Neural cell (in vitro differentiated cells): ENCODE results near the gene GPC1. TPM values are rescaled to one million over a fixed set of nuclear protein-coding genes. Genes with fewer than 3 reads are reported as not detected.

ENCODE experiments used
- H2AFZ ChIP-seq: fragments of 200-600, 300-800 bp; sonication (generic), shearing (Covaris generic); 2 replicates; pipeline ENCODE4 v1.6.0; 2014; ENCODE audit warnings: low read depth, mild to moderate bottlenecking, antibody characterized with exemption, low read length, moderate library complexity
- H3F3A ChIP-seq: fragments of 200-600 bp; shearing (Covaris generic); 2 replicates; pipeline ENCODE4 v1.6.1; 2016; ENCODE audit warnings: mild to moderate bottlenecking, moderate library complexity, mixed read lengths, antibody characterized with exemption, low read length; ENCODE audit not compliant: insufficient read depth, poor library complexity, severe bottlenecking
- H3K27ac ChIP-seq: fragments of 200-600, 300-800 bp; sonication (generic), shearing (Covaris generic); 2 replicates; pipeline ENCODE4 v1.5.1; 2014; ENCODE audit warnings: mild to moderate bottlenecking, low read length, moderate library complexity
- H3K27me3 ChIP-seq: fragments of 300-800, 200-600 bp; sonication (generic), shearing (Covaris generic); 2 replicates; pipeline ENCODE4 v1.6.0; 2014; ENCODE audit warnings: mild to moderate bottlenecking, low read depth, low read length, moderate library complexity; ENCODE audit not compliant: insufficient read depth
- H3K36me3 ChIP-seq: fragments of 300-800, 200-600 bp; sonication (generic), shearing (Covaris generic); 2 replicates; pipeline ENCODE4 v1.5.1; 2014; ENCODE audit warnings: mild to moderate bottlenecking, antibody characterized with exemption, low read length, moderate library complexity; ENCODE audit not compliant: insufficient read depth
- H3K4me2 ChIP-seq: fragments of 300-800, 200-600 bp; sonication (generic), shearing (Covaris generic); 2 replicates; pipeline ENCODE4 v1.6.0; 2014; ENCODE audit warnings: mild to moderate bottlenecking, low read length
- H3K4me3 ChIP-seq: fragments of 300-800, 200-600 bp; sonication (generic), shearing (Covaris generic); 2 replicates; pipeline ENCODE4 v1.5.1; 2014; ENCODE audit warnings: mild to moderate bottlenecking, low read length, moderate library complexity
- H3K79me2 ChIP-seq: fragments of 200-600 bp; shearing (Covaris generic); replicated peaks from 2 replicates; pipeline ENCODE4 v1.6.0; 2014; ENCODE audit warnings: mild to moderate bottlenecking, low read length, moderate library complexity; ENCODE audit not compliant: insufficient read depth
- H3K9ac ChIP-seq: fragments of 300-800, 200-600 bp; sonication (generic), shearing (Covaris generic); 2 replicates; pipeline ENCODE4 v1.6.1; 2016; ENCODE audit warnings: mild to moderate bottlenecking, low read length, mixed read lengths
- H3K9me2 ChIP-seq: fragments of 200-600 bp; shearing (Covaris generic); 2 replicates; pipeline ENCODE4 v1.6.1; 2016; ENCODE audit warnings: mild to moderate bottlenecking, low read length, mixed read lengths; ENCODE audit not compliant: insufficient read depth
- H3K9me3 ChIP-seq: fragments of 200-600, 300-800 bp; sonication (generic), shearing (Covaris generic); 2 replicates; pipeline ENCODE4 v1.6.1; 2016; ENCODE audit warnings: mild to moderate bottlenecking, mixed run types, low read length, moderate library complexity, mixed read lengths
- H4K20me1 ChIP-seq: fragments of 200-600 bp; shearing (Covaris generic); 2 replicates; pipeline ENCODE4 v1.6.1; 2016; ENCODE audit warnings: mild to moderate bottlenecking, mixed run types; ENCODE audit not compliant: insufficient read depth
- CTCF ChIP-seq: fragments of 450-650 bp; IDR thresholded peaks from 2 replicates; pipeline ENCODE4 v1.5.1; 2014; ENCODE audit warnings: antibody characterized with exemption, mild to moderate bottlenecking, moderate library complexity; ENCODE audit not compliant: poor library complexity, severe bottlenecking
- EP300 ChIP-seq: fragments of 450-650 bp; conservative IDR thresholded peaks from 2 replicates; pipeline ENCODE4 v1.6.1; 2014; ENCODE audit warnings: antibody characterized with exemption, mild to moderate bottlenecking, moderate library complexity; ENCODE audit not compliant: poor library complexity, severe bottlenecking
- EZH2 ChIP-seq: fragments of 200-600, 300-800 bp; shearing (Covaris generic), sonication (generic); IDR thresholded peaks from 2 replicates; pipeline ENCODE4 v1.6.1; 2014; ENCODE audit warnings: antibody characterized with exemption, low read length, borderline replicate concordance, mild to moderate bottlenecking; ENCODE audit not compliant: insufficient read depth, poor library complexity, severe bottlenecking
- MXI1 ChIP-seq: fragments of 450-650 bp; conservative IDR thresholded peaks from 2 replicates; pipeline ENCODE4 v1.6.1; 2014; ENCODE audit warnings: antibody characterized with exemption, mild to moderate bottlenecking; ENCODE audit not compliant: poor library complexity, severe bottlenecking
- POLR2AphosphoS5 ChIP-seq: IDR thresholded peaks from 2 replicates; pipeline ENCODE4 v1.6.1; 2012
- RAD21 ChIP-seq: fragments of 450-650 bp; conservative IDR thresholded peaks from 2 replicates; pipeline ENCODE4 v1.6.1; 2014; ENCODE audit warnings: antibody characterized with exemption, mild to moderate bottlenecking, moderate library complexity
- REST ChIP-seq: IDR thresholded peaks from 2 replicates; pipeline ENCODE4 v1.6.1; 2012; ENCODE audit warnings: borderline replicate concordance
- SMC3 ChIP-seq: fragments of 450-650 bp; conservative IDR thresholded peaks from 2 replicates; pipeline ENCODE4 v1.6.1; 2014; ENCODE audit warnings: antibody characterized with exemption, mild to moderate bottlenecking, moderate library complexity; ENCODE audit not compliant: poor library complexity
- TAF1 ChIP-seq: IDR thresholded peaks from 2 replicates; pipeline ENCODE4 v1.6.1; 2012; ENCODE audit warnings: low read depth
- polyA plus RNA-seq: library from polyadenylated mRNA; depleted of rRNA; stranded (reverse); fragments of >200 nt; gene quantifications from 2 replicates; pipeline ENCODE4 v1.2.3, GENCODE V29; 2014

The GPC1 gene
- polyA plus RNA-seq, 1 donor from 2014 or later = 74.0 TPM

GRCh38 chr2:240423788-240424191, 11.7 kb upstream of the GPC1 start:
- H3K79me2 ChIP-seq = no peaks in the 10 kb centered on the region
- H3K4me3 ChIP-seq = no peak overlapping the region
- no peaks in the 10 kb centered on the region for H3K27me3 ChIP-seq
- no peak for TF ChIP-seq CTCF
- no peak for TF ChIP-seq SMC3
- no peak for TF ChIP-seq REST
- no peaks in the 10 kb centered on the region for H4K20me1 ChIP-seq
- no peak overlapping the region for H3K9ac ChIP-seq
- no peak overlapping the region for H3K4me2 ChIP-seq
- peaks cover 11% of the 10 kb centered on the region for H3K9me3 ChIP-seq
- H3K27ac ChIP-seq = no peak overlapping the region
- no peak overlapping the region for H2AFZ ChIP-seq
- no peaks in the 10 kb centered on the region for H3K9me2 ChIP-seq
- H3F3A ChIP-seq = no peaks in the 10 kb centered on the region
- H3K36me3 ChIP-seq = no peaks in the 10 kb centered on the region

GRCh38 chr2:240424341-240425235, 10.9 kb upstream of the GPC1 start:
- TF ChIP-seq RAD21 (no peak), TAF1 (no peak), CTCF (no peak), EZH2 (no peak), MXI1 (no peak), POLR2AphosphoS5 (no peak), REST (no peak), EP300 (no peak), SMC3 (no peak)
- Histone ChIP-seq H3K27me3 (no peaks in the 10 kb centered on the region), H3K27ac (no peak overlapping the region), H2AFZ (no peak overlapping the region), H3K9me3 (peaks cover 11% of the 10 kb centered on the region), H3K9ac (no peak overlapping the region), H3K4me2 (no peak overlapping the region), H3K36me3 (no peaks in the 10 kb centered on the region), H3K79me2 (no peaks in the 10 kb centered on the region), H4K20me1 (no peaks in the 10 kb centered on the region), H3K9me2 (no peaks in the 10 kb centered on the region), H3K4me3 (no peak overlapping the region), H3F3A (no peaks in the 10 kb centered on the region)
